Kidney (tissue), 14 donors: Measurements from ENCODE around the gene ELMO2. TPM values are rescaled to one million over a fixed set of nuclear protein-coding genes. Genes with fewer than 3 reads are reported as not detected.

ENCODE experiments used
- DNase-seq, 5 donors: peaks; one replicate each; pipeline ENCODE4 v3.0.0-alpha.2; 2013 to 2020
- FAIRE-seq: peaks from 2 replicates; lab custom pipeline; 2012; peaks lifted over from hg19 to GRCh38; lab: Jason Lieb, UNC
- H3K27ac ChIP-seq, 2 donors: one replicate each; pipeline ENCODE4 v1.7.0; 2013; ENCODE audit warnings: low read depth in 2 of 2, low read length in 2 of 2, inconsistent platforms in 1 of 2
- H3K27me3 ChIP-seq: one replicate; pipeline ENCODE4 v1.7.1; 2013; ENCODE audit warnings: low read length, inconsistent platforms; ENCODE audit not compliant: control insufficient read depth, insufficient read depth
- H3K36me3 ChIP-seq, 3 donors: one replicate each; pipeline versions ENCODE4 v1.7.0 to v1.7.1; 2013; ENCODE audit warnings: low read length in 3 of 3, control low read depth in 1 of 3, inconsistent platforms in 1 of 3; ENCODE audit not compliant: insufficient read depth in 3 of 3, control insufficient read depth in 2 of 3
- H3K4me1 ChIP-seq, 3 donors: one replicate each; pipeline versions ENCODE4 v1.7.0 to v1.7.1; 2013; ENCODE audit warnings: low read length in 3 of 3, inconsistent platforms in 1 of 3, low read depth in 1 of 3; ENCODE audit not compliant: control insufficient read depth in 2 of 3, insufficient read depth in 2 of 3
- H3K4me3 ChIP-seq, 3 donors: one replicate each; pipeline versions ENCODE4 v1.7.0 to v1.8.1; 2013; ENCODE audit warnings: low read length in 3 of 3, control low read depth in 1 of 3, inconsistent platforms in 1 of 3
- H3K9ac ChIP-seq, 3 donors: one replicate each; pipeline versions ENCODE4 v1.7.0 to v1.7.1; 2013; ENCODE audit warnings: low read length in 3 of 3, control low read depth in 1 of 3, inconsistent platforms in 1 of 3
- H3K9me3 ChIP-seq, 3 donors: one replicate each; pipeline versions ENCODE4 v1.7.0 to v1.7.1; 2013; ENCODE audit warnings: low read length in 3 of 3, control low read depth in 1 of 3, inconsistent platforms in 1 of 3; ENCODE audit not compliant: control insufficient read depth in 2 of 3, insufficient read depth in 1 of 3
- intact Hi-C: fragments of 100-400 bp; cut with DNase I; formaldehyde crosslinking; loops from one replicate; pipeline ENCODE4 v1.11.1; 2022
- polyA plus RNA-seq: library from polyadenylated mRNA; stranded (reverse); fragments of 350-450 nt; fragmentation: Illumina TruSeq; extraction: RNeasy Lipid Tissue Mini Kit (QIAGEN cat#74804); gene quantifications from one replicate; pipeline ENCODE4 v1.2.3, GENCODE V29; 2014; ENCODE audit warnings: low read depth, low replicate concordance; ENCODE audit not compliant: insufficient read depth
- total RNA-seq: library from RNA; stranded (reverse); fragmentation: NEBNext Ultra II Directional; extraction: Animal tissue kit (Norgen Biotek cat#: 25700); gene quantifications from one replicate; pipeline ENCODE4 v1.2.1, GENCODE V29; 2021
- TF ChIP-seq, protein P1 (sequence below): IDR thresholded peaks from 3 replicates; pipeline ENCODE4 v1.5.1; 2012; ENCODE audit warnings: mild to moderate bottlenecking, moderate library complexity, borderline replicate concordance; ENCODE audit not compliant: insufficient read depth; ENCODE audit errors: extremely low read depth
- donor health status: control.
- donor health status: control.
- donor health status: control.
- donor health status: control.
- donor health status: control.
- donor health status: DM: yes; HTN: yes; CAD: no.
- donor health status: Normal renal cell carcinoma (clear cell type).

ELMO2 gene
- total and polyA plus RNA-seq, 2 donors from 2014 or later: 21.0 to 43.0 TPM

DNA sequence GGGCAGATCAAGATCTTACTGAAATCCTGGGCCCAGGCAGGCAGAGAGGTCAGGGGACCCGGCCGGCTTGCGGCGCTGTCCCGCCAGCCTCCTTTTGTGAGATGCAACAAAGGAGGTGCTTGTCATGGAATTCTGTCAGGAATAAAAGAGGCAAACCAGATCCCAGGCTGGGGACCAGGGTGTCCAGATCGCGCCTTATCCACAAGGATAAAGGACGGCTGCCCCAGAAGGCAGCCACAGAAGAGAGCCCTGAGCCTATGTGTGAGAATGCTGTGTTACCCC lies 55.5 kb downstream of the ELMO2 start:
- Histone ChIP-seq H3K27ac (no peak overlapping the region), H3K4me3 (no peak overlapping the region), H3K9ac (no peak overlapping the region), H3K36me3 (peaks cover 0 to 12% (median 5%) of the 10 kb centered on the region in 3 donors), H3K27me3 (no peaks in the 10 kb centered on the region), H3K4me1 (peaks cover 0 to 13% (median 9%) of the 10 kb centered on the region in 3 donors), H3K9me3 (no peaks in the 10 kb centered on the region)
- FAIRE-seq (no peak), DNase-seq (no peak)
- intact Hi-C loops: no loop called here
- TF ChIP-seq, protein P1, sequence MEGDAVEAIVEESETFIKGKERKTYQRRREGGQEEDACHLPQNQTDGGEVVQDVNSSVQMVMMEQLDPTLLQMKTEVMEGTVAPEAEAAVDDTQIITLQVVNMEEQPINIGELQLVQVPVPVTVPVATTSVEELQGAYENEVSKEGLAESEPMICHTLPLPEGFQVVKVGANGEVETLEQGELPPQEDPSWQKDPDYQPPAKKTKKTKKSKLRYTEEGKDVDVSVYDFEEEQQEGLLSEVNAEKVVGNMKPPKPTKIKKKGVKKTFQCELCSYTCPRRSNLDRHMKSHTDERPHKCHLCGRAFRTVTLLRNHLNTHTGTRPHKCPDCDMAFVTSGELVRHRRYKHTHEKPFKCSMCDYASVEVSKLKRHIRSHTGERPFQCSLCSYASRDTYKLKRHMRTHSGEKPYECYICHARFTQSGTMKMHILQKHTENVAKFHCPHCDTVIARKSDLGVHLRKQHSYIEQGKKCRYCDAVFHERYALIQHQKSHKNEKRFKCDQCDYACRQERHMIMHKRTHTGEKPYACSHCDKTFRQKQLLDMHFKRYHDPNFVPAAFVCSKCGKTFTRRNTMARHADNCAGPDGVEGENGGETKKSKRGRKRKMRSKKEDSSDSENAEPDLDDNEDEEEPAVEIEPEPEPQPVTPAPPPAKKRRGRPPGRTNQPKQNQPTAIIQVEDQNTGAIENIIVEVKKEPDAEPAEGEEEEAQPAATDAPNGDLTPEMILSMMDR: no peak

DNA sequence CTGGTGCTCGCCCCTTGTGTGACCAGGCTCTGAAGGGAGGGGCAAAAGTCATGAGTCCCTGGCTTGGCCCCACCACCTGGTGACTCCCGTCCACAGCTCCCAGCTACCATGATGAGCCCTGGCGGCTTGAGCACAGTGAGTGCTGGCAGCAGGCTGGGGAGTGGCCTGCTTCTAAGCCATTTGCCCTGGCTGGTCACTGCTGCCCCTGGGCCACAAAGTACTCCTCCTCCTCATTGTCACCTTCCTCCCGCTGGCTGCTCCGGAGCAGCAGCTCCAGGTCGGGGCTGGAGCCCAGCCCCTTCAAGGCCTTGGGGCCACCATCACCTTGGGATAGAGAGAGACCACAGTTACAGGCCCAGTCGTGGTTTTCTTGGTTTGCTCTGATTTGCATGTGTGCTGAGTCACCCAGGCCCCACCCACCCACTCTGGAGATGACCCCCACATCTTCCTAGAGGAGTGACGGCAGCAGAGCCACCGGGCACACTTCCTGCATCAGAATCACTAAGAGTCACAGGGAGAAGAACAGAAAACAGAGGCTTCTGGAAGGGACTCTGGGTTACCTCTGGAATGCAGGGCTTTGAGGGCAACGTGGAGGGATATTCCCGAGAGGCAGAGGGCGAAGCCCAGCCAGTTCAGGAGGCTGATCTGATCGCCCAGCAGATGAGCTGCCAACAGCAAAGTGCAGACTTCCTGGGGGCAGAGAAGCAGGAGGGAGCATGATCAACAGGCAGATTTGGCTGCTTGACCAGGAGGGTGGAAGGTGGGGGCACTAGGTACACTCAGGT lies 56.0 kb downstream of the ELMO2 start:
- intact Hi-C loops: no loop called here
- DNase-seq (peak in 3 of 5 donors; percentile 28 to 80 (median 45)), FAIRE-seq (no peak)
- H3K4me3 ChIP-seq: no peak overlapping the region
- H3K9me3 ChIP-seq: no peaks in the 10 kb centered on the region
- no peaks in the 10 kb centered on the region for H3K27me3 ChIP-seq
- H3K9ac ChIP-seq: no peak overlapping the region
- TF ChIP-seq, protein P1: no peak
- H3K36me3 ChIP-seq: peaks cover 0 to 12% (median 5%) of the 10 kb centered on the region in 3 donors
- H3K27ac ChIP-seq: peak overlapping the region in 1 of 2 donors; percentile 34
- peaks cover 0 to 13% (median 9%) of the 10 kb centered on the region in 3 donors for H3K4me1 ChIP-seq

DNA sequence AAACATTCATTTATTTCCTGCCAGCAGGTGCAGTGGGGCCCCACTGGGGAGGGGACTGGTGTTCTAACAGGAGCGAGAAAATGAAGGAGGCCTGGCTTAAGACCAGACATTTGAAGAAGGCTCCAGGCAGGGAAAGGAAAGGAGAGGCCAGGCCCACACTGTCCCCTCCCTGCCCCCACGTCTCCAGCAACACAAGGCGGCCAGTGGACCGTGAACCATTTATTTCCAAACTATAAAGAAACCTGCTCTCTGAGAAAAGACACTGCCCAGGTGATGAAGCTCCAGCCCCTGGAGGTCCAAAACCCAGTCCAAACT lies 56.7 kb downstream of the ELMO2 start:
- FAIRE-seq (no peak), DNase-seq (peak in 4 of 5 donors; percentile 33 to 61 (median 41))
- Histone ChIP-seq H3K27me3 (no peaks in the 10 kb centered on the region), H3K4me1 (peaks cover 0 to 13% (median 9%) of the 10 kb centered on the region in 3 donors), H3K4me3 (no peak overlapping the region), H3K9me3 (peaks cover 0 to 1% (median 0%) of the 10 kb centered on the region in 3 donors), H3K36me3 (peaks cover 0 to 11% (median 5%) of the 10 kb centered on the region in 3 donors), H3K9ac (no peak overlapping the region), H3K27ac (peak overlapping the region in 1 of 2 donors; percentile 34)
- TF ChIP-seq, protein P1: no peak
- intact Hi-C loops: no loop called here
